HG03280 (cell line): Measurements from ENCODE around the gene AGMAT.
"Not testable (repeated sequence)": the region's sequence is repeated elsewhere in the genome, so short reads cannot be mapped to it uniquely, and the experiment has no call there.

Experiments
- ATAC-seq: cut with Tn5 transposase; IDR thresholded peaks from one replicate; pipeline ENCODE4 v1.9.1; 2021; ENCODE audit warnings: mild to moderate bottlenecking, moderate library complexity; ENCODE audit not compliant: unreplicated experiment

The AGMAT gene

GRCh38 chr1:15616373-15617172 lies 31.7 kb upstream of the AGMAT start:
- peak; percentile 19 for ATAC-seq

DNA sequence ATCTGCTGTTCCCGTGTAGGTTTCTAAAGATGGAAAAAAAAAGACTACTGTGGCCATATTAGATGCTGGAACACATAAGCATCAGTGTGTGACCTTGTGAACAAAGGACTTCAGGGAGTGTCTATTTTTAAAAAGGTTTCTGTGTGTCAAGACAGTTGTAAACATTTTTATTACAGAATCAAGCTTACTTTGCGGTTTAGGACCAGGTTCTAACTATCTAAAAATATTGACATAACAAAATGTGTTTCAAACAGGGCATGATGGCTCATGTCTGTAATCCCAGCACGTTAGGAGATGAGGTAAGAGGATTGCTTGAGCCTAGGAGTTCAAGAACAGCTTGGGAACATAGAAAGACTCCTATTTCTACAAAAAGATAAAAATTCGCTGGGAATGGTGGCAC lies 25.3 kb upstream of the AGMAT start:
- no peak for ATAC-seq

GRCh38 chr1:15609631-15610030 lies 24.8 kb upstream of the AGMAT start:
- no peak for ATAC-seq

- no peak for ATAC-seq
These were observed 20.8 kb upstream of the AGMAT start for GRCh38 chr1:15605398-15606383.

- not testable (repeated sequence) for ATAC-seq
These were observed 19.5 kb upstream of the AGMAT start for GRCh38 chr1:15604400-15604799.

DNA sequence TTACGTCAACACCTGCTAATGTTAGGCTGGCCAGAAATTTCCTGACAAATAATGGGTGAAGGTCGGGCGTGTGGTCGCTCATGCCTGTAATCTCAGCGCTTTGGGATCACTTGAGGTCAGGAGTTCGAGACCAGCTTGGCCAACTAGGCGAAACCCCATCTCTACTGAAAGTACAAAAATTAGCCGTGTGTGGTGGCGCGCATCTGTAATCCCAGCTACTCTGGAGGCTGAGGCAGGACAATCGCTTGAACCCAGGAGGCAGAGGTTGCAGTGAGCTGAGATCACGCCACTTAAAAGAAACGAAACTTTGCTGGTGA lies 19.1 kb upstream of the AGMAT start:
- ATAC-seq = not testable (repeated sequence)

DNA sequence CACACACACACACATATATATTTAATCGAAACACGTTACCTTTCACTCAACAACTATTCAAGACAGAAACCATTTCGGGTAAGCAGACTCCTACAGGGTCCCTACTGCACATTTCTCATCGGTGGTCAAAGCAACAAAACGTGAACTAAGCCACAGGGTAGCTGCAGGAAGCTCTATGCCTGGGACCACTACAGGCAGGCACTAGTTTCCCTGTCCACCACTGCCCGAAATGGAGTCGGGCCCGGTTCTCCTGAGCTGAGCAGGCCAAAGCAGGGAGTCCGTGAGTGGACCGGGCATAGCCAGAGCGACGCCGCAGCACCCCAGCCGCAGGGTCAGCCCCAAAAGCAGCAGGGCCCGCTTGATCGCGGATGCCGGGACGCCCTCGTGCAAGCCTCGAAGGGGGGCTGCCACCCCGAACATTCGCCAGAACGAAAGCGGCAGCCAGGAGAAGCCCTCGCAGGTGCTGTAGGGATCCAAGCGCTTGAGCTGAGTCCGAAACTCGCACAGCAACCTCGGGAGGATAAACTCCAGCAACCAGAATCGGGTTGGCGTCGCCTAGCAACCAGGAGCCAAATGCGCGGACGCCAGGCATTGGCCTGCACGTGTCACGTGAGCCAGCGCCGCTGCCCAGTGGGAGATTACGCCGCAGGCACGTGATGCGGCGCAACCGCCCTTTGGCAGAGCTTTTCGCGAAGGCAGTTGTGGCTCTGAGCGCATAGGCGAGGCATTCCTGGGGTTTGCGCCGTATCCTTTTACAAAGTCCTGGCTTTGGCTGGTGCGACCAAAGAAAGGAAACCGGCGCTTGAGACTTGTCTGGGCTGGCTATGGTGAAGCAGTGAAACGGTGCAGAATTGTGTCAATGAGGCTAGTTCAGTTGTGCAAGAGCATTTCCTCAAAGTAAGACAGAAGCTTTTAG lies 18.5 kb upstream of the AGMAT start:
- peak; percentile 86 for ATAC-seq

GRCh38 chr1:15598436-15598835 lies 13.6 kb upstream of the AGMAT start:
- ATAC-seq = no peak

DNA sequence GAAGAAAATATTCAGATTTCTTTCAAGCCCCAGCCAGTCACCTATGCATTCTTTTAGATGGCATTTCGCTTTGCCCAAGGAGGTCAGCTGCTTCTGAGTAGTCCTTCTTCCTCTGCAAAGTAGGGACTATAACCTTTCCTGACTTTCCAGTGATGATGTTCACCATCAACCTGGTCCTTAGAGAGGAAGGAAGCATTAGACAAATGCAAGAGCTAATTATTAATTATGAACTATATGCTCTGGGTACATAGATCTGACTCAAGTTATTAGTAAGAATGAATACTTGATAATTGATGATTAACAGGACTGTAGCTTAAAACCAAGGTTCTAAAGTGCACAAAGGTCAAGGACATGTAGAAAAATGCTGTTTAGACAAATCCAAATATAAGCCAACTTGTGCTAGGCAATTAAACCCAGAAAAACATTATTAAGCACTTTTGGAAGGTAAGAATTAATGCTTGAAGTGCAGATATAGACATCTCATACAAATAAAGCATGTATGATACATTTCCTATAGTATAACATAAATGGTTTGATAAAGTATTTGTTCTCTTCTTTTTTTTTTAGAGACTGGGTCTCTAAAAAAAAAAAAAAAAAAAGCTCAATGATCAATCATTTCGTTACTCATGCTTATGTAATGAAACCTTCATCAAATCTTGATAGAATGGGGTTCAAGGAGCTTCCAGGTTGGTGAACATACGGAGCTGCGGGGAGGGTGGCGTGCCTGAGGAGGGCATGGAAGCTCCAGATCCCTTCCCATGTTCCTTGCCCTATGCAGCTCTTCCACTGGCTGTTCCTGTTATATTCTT lies 11.2 kb upstream of the AGMAT start:
- no peak for ATAC-seq

GRCh38 chr1:15592285-15592684 lies 7.4 kb upstream of the AGMAT start:
- ATAC-seq = no peak

GRCh38 chr1:15583016-15583706 lies 1.7 kb downstream of the AGMAT start:
- ATAC-seq = no peak

GRCh38 chr1:15579683-15580047 lies 5.2 kb downstream of the AGMAT start:
- no peak for ATAC-seq

DNA sequence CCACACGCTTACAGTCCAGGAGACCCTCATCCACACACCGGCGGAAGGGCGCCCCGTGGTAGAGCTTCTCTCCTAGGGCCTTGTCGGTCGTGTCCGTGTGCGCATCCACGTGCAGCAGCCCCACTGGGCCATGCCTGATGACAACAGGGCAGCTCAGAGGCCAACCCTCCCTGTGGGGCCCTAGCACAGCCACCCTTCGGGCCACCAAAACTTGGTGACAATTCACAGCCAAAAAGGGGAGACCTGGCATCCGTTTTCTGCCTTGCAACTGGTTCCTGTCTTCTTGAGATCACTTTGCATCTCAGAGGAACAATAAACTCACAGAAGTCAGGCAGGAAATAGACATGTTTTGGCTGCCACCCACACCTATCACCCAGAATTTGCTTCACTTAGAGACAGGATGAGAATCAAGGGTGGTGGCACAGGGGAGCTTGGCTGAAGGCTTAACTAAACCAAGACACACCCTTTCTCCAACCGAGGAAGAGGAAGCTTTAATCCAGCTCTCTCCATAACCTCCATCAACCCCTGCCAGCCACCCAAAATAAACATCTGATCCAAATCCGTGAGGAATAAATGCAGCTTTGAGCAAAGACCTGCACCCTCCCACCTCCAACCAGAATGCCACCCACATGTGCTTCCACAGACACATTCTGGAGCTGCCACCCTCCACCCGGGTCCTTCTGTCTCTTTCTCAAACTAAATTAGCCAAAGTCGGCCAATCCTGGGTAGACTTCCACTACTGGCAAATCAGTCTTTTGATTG lies 5.7 kb downstream of the AGMAT start:
- ATAC-seq = no peak

GRCh38 chr1:15577691-15578090 lies 7.2 kb downstream of the AGMAT start:
- no peak for ATAC-seq

DNA sequence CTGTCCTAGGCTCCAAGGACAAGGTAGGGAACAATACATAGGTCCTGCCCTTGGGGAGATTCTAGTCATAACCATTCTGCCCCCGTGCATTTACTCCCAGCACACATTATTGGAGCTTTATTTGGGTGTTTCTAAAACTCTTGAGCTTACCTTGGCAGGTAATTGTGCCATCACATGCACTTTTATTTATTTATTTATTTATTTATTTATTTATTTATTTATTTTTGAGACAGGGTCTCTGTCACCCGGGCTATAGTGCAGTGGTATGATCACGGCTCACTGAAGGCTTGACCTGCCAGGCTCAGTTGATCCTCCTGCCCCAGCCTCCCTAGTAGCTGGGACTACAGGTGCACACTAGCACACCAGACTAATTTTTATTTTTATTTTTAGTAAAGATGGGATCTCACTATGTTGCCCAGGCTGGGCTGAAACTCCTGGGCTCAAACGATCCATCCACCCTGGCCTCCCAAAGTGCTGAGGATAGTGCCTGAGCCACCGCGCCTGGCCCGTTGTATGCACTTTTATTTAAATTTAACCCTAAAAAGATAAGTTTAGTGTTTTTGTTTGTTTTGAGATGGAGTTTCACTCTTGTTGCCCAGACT lies 9.2 kb downstream of the AGMAT start:
- no peak for ATAC-seq

DNA sequence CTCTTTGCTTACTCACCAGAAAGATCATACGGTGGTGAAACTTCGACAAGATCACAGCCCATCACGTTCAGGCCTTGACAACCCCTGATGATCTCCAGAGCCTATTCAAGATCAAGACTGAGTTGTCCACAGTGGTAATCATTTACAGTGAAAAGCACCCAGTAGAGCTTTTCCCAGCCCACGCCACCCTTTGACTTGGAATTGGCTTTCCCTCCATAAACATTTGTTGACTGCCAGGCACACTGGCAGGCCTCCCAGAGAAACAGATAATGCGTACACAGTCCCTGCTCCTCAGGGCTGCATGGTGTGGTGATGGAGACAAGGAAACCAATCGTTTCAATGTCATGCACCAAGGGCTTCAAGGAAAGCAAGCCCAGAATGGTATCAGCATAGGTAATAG lies 10.1 kb downstream of the AGMAT start:
- ATAC-seq = no peak

- no peak for ATAC-seq
These were observed 11.4 kb downstream of the AGMAT start for GRCh38 chr1:15573477-15573876.

GRCh38 chr1:15571266-15571665 lies 13.6 kb downstream of the AGMAT start:
- no peak for ATAC-seq
